PC-3 (cell line): Measurements from ENCODE around the gene SLC7A10.

Experiments used
- CTCF ChIP-seq: fragments of 300-600 bp; sonication (generic); conservative IDR thresholded peaks from 2 replicates; pipeline ENCODE4 v1.5.1; 2017; ENCODE audit warnings: antibody characterized with exemption, low read depth, mild to moderate bottlenecking, low read length
- EZH2 ChIP-seq: fragments of 300-600 bp; sonication (generic); IDR thresholded peaks from one replicate; pipeline ENCODE4 v1.6.1; 2017; ENCODE audit warnings: antibody characterized with exemption, mild to moderate bottlenecking, low read length; ENCODE audit not compliant: unreplicated experiment
- EZH2phosphoT487 ChIP-seq: fragments of 300-600 bp; sonication (generic); IDR thresholded peaks from 2 replicates; pipeline ENCODE4 v1.6.1; 2018; ENCODE audit warnings: mild to moderate bottlenecking, antibody characterized with exemption, low read length, borderline replicate concordance

- TF ChIP-seq CTCF = no peak
- TF ChIP-seq EZH2phosphoT487 = no peak
- TF ChIP-seq EZH2 = no peak
Observed at GRCh38 chr19:33199441-33200265, 26.0 kb downstream of the SLC7A10 start.
